GM18870 (cell line): ENCODE data around the gene PSMC3IP.

Experiments
- ATAC-seq: cut with Tn5 transposase; IDR thresholded peaks from one replicate; pipeline ENCODE4 v1.9.1; 2021; ENCODE audit warnings: moderate library complexity; ENCODE audit not compliant: unreplicated experiment

PSMC3IP gene

DNA sequence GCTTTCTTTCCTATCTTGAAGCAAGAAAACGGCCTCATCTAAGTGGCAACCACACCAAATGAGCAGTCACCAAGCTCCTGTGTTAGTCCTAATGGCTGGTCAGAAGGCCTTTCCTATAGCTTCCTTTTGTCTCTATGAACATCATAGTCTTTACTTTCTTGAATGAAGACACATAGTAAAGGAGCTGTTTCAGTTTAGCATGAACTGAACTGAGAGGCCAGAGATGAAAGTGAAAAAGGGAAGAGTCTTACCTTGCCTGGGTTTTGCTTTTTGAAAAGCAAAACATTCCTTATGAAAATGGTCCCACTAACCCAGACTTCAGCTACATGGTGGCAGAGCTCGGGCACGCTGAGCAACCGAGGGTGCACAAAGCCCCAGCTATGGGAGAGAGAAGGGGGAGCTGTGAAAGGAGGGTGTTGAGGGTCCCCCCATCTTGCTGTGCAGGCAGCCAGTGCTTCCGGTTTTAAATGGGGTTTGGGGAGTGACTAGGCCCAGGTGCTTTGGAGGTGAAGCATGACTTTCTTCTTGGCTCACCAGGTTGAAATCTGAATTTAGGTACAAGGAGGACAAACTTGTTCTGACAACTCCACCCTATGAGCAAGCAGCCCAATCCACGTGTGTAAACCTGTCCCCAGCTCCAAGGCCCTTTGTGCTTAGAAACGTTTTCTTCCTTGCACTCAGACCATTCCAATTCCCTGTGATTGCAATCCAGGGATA, 9.1 kb upstream of the PSMC3IP start:
- no peak for ATAC-seq

DNA sequence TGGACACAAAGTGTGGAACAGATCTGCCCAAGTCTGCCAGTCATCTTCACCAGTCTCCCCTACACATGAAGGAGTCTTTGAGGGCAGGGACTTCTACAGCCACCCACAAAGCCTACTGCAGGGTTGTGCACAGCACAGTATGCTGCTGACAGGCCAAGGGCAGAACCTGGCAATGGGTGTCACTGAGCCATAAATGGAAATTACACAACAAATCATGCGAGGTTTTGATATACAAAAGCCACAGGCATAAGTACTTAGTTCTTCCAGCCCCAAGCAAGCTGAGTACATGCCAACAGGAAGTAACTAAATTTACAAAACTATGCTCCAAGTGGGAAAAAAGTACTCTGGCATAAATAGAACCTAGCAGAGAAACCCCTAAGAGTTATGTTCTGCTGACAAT, 7.8 kb upstream of the PSMC3IP start:
- ATAC-seq: no peak

DNA sequence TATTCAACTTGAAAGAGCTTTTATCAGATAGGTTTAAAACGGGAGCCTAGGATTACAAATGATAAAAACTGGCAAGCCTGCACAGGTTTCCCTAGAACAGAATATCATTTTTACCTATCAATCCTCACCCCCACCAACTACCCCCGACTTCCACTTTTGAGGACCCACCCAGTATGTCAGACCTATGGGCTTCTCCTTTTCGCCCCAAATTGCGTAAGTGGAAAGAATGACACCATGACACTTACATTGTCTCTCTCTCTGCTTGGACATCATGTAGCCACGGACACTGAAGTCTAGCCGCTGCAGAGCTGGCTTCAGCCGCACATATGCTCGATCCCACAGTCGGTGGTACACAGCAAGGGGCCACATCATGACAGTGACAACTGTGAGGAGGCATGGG, 7.4 kb upstream of the PSMC3IP start:
- ATAC-seq: no peak

DNA sequence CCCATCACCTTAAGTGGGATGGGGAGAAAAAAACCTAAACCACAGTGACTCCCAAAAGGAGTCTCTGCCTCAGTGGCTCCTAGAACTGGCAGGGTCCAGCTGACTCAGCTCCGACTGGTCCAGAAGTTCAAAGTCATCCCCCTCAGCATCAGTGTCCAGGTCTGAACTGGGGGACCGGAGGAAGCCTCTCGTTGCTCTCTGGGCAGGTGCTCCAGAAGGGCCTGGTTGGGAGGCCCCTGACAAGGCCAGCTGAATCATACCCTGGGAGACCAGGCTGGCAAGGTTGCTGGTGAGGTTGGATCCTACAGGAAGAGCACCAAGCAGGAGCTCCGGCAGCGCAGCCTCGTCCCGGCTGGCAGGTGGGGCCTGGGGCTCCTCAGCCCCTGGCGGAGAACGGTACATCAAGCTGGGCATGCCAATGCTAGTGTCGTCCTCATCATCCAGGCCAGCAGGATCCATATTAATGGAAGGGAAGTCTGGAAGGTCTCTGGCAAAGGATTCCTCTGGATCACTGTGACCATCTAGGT, 4.3 kb upstream of the PSMC3IP start:
- ATAC-seq: no peak

DNA sequence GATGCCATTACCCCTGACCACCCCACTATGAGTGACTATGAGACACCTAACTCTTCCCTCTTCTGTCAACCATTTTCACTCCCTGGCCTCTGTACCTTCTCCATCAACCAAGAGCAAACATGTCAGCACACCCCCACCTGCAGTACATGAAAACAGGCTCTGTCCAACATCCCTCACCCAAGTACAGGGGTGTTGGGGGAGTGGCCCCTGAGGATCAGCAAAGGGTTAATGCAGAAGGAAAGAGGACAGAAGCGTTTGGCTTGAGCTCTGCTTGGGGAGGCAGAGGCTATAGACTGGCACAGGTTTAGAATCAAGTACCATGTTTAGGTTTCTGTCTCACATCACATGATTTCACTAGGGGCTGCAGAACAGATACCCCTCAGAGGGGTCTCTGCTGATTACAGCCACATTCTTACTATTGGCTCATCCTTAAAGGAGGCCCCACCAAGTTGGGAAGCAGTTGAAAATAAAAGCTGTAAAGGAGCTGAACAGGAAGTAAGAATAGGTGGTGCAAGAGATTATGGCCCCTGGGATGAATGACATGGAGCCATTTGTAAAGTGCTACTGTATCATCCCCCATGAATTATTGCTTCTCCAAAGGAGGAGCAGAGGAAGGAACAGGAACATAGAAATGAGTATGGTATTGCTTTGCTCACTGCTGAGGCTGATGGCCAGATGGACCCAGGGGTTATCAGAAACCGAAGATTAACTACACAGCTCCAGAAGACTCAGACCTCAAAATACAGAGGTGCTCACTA, 2.4 kb upstream of the PSMC3IP start:
- ATAC-seq: no peak

DNA sequence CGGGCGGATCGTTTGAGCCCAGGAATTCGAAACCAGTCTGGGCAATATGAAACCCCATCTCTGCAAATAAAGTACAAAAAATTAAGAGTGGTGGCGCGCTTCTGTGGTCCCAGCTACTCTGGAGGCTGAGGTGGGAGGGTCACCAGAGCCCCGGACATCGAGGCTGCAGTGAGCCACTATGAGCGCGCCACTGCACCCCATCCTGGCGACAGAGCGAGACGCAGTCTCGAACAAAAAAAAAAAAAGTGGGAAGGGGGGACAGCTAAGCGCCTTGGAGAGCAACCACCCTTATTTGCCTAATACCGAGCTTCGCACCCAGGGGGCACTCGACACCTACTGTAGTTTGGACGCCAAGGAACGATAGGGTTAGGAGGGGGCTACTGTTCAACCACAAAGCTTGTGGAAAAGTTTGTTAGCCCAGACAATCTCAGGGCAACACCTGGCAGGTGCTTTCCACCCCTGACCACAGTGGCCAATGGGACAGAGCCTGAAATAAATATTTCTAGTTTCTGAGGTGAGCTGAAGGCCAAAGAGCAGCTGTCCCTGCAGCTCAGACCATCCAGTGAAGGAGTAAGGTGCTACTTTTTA, 847 bp upstream of the PSMC3IP start:
- peak; percentile 51 for ATAC-seq

DNA sequence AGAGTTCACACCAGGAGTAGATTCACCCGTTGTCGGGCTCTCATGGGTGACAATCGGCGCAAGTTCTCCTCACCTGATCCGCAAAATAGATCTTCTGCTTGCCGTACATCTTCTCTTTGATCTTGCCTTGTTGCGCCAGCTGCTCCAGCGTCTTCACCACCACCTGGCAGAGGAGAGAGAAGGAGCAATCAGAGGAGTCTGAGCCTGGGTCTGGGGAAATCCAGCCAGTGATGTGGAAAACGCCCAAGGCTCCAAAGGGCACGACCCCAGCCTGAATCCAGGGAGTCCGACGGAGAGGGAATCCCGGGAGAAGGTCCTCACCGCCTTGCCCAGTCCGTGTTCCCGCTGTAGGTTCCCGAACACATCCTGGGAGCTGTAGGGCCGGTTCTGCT, 393 bp downstream of the PSMC3IP start:
- ATAC-seq: no peak

DNA sequence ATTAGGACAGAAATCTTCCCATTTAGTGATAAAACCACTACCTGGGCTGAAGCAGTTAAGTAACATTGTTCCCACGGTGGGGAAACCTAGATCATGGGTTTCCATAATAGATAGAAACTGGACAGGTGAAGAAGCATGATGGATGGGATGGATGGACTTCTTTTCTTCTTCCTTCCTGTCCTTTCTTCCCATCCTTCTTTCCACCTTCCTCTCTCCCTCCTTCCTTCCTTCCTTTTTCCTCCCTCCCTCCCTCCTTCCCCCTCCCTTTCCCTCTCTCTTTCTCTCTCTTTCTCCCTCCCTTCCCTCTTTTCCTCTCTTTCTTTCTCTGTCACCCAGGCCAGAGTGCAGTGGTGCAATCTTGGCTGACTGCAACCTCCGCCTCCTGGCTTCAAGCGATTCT, 3.1 kb downstream of the PSMC3IP start:
- no peak for ATAC-seq

DNA sequence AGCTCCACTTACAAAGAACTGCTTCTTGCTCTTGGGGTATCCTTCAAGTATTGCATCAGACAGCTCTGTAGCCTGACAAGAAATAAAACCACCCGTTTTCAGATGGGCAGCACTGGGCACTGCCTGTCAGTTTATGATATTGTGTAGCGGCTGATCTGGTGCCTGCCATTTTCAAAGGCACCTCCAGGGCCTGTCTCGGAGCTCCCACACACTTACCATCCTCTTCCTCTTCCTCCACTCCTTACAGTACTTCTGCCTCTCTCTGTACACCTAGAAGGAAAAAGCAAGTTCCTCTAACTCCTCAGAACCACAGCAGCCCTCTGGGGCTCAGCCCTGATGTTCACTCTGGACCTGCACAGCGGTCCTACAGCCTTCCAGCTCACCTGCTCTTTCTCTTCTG, 4.4 kb downstream of the PSMC3IP start:
- ATAC-seq: no peak

DNA sequence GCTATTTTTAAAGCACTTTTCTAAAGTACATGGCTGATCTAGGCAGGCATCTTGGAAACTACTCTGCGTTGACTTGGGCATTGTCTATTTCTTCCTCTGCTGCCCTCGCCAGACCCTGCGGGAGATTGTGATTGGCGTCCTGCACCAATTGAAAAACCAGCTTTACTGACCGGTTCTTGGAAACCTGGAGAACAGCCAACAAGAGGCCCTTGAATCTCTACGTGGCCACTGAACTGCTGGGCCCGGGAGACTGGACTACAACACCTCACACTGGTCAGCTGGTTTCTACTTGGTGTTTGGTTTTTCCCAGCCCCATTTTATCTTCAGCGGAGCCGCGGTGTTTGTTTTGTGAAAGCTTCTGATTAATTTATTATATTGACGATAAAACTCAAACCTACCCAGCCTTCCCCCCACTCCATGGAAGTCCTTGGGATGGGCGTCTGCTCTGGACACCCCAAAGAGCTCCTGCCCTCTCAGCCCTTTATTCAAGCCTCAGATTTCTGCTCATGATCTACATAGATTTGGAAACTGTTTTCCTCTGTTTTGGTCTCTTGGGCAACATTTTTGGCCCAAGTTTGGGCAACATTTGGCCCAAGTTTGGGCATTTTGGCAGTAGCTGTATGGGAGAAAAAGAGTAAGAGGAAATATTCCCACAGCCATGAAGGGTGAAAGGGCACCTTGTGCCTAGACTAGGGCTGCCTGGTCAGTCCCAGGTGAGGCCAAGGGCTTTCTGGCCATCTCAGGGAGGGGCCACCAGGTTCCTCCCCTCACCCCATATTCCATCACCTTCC, 5.9 kb downstream of the PSMC3IP start:
- ATAC-seq: no peak

DNA sequence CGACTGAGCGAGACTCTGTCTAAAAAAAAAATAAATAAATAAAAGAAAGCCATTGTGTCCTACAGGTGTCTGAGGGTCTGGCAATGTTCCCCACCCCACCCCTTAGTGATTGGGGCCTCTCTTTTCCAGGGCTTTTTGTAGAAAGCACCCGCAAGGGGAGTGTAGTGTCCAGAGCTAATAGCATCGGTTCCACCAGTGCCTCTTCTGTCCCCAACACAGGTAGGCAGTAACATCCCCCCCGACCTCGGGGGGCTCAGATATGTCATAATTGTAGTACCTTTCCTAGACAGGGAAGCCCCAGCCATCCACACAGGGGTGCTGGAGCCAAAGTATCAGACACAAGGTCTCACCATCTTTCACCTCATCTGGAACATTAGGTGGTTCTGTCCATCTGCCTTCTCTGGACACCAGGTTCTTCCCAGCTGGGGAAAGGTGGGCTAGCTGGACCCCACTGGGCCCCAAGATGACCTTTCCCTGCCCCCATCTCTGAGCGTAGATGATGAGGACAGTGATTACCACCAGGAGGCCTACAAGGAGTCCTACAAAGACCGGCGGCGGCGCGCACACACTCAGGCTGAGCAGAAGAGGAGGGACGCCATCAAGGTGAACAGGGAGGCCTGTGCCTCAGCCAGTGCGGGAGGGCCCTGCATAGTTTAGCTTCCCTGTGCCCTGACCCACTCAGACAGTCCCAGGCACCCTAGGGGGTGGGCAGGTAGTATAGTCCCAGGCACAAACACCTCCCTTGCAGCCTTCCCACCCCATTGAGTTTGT, 9.0 kb downstream of the PSMC3IP start:
- no peak for ATAC-seq

DNA sequence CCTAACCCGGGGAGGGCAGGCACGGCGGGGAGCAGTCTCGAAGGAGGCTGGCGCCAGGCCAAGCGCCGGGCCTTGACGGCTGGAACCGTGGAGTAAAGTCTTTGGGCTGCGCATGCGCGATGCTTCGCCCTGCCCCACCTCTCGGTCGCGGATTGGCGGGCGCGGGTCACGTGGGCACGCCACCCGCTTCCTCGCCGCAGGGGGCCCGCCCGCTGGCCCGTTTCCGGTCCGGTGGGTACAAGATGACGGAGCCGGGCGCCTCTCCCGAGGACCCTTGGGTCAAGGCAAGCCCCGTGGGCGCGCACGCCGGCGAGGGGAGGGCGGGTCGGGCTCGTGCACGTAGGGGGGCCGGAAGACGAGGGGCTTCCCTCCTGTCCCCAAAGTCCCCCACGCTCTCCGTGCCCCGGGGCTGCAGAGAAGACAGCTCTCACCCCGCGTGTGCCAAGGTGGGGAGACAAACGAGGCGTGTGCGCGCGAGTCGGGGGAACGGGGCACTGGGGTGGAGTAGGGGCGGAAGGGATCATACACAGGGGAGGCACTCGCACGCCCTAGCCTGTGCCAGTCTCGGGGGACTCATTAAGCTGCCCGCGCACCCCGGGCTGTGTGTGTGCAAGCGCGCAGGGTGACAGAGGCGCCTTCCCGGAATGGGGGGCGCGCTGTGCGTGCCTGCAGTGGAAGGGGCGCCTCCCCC, 10.5 kb downstream of the PSMC3IP start, which contains the start of gene MLX:
Gene MLX, plus strand, starts transcription at position 218 of the 691 bp plus-strand sequence. Its CDS starts 25 bp downstream, at position 243.
- no peak for ATAC-seq

DNA sequence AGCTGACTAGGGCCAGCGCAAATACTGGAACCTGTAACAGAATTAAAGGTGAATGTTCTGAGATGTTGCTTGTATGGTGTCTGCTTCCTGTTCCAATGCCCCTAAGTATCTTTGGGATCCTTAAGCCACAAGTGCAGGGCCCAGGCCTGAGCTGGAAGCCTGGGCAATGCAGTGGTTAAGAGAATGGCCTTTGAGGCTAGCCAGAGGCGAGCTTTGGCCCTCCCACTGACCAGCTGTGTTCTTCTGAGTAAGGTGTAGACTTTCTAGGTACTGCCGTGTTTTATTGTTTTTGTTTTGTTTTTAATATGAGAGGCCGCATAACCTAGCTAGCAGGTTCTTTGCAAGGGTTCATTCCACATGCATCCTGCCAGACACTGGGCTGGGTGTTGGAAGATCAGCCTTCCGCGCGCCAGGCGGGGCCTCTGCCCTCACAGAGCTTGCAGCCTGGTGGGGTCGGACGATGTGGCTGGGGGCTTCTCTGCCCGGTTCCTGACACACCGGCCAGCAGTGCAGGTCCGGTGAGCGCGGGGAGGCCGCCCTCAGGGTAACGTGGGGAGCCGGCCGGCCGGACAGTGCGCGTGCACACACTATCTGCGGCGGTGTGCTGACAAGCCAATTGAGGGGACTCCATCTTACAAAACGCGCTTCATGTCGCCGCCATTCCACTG, 11.2 kb downstream of the PSMC3IP start:
- ATAC-seq: no peak

DNA sequence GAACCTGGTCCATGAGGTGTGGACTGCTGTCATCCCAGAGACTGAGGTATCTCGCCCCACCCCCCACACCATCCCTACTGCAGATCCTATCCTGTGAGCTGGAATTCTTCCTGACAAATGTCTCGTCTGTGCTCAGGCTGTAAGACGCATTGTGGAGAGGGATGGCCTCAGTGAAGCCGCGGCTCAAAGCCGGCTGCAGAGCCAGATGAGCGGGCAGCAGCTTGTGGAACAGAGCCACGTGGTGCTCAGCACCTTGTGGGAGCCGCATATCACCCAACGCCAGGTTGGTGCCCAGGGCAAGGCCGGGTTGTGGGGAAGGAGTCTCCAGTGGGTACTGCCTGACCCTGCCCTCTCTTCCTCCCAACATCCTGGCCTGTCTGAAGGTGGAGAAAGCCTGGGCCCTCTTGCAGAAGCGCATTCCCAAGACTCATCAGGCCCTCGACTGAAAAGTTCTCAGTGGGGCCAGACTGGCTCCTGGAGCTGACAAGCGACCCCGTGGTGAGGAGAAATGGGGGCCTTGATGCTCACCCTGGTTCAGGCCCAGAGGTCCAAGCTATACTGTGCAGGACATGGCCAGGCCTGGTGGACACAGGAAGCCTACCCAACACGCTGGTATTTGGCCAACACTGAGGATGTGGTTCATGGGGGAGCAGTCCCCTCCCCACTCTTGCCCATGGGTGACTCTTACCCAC, 11.9 kb downstream of the PSMC3IP start:
- ATAC-seq: no peak

DNA sequence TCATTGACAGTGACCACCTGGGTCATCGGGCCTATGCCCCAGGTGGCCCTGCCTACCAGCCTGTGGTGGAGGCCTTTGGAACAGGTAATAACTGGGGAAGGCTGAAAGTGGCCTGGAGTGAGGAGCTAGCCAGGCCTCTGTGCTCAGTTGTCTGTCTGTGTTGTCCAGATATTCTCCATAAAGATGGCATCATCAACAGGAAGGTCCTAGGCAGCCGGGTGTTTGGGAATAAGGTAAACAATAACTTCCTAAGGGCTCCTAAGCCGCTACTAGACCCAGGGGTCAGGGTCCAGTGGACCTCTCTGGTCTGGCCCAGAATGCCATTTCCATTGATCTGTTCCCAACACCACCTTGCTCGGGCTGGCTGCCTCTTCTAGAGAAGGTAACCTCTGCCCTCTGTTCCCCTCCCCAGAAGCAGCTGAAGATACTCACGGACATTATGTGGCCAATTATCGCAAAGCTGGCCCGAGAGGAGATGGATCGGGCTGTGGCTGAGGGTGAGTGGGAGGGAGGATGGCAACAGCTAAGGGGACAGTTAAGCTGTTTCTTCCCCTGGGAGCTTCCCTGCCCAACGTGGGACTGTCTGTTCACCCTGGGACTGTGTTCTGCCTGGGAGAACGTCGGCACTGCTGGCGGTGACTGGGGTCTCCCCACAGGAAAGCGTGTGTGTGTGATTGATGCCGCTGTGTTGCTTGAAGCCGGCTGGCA, 12.6 kb downstream of the PSMC3IP start:
- ATAC-seq: no peak

DNA sequence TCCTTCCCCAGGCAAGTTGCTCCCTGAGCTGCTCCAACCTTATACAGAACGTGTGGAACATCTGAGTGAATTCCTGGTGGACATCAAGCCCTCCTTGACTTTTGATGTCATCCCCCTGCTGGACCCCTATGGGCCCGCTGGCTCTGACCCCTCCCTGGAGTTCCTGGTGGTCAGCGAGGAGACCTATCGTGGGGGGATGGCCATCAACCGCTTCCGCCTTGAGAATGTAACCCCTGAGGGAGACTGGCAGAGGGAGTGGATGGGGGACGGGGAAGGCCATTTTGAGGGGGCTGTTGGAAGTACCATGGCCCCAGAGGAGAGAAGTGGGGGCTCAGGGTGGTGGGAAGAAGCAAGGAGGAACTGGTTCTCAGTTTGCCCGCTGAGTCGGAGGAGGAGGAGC, 13.6 kb downstream of the PSMC3IP start:
- ATAC-seq: no peak

DNA sequence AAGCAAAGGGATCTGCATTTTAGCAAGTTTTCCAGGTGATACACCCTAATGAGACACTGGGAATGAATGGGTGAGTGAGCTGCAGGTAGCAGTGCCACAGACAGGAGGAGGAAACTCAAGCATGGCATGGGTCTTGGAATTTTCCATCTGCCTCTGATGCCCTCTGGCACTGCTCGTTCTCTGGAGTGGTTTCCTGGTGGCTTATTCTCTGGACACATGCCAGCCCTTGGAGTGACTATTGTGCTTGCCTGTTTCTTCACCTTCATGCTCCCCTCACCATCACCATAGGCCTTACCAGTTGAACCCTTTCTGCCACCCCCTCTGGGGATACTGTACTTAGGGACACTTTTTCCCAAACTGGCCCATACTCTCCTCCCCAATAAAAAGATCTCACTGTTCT, 14.0 kb downstream of the PSMC3IP start:
- ATAC-seq: no peak

DNA sequence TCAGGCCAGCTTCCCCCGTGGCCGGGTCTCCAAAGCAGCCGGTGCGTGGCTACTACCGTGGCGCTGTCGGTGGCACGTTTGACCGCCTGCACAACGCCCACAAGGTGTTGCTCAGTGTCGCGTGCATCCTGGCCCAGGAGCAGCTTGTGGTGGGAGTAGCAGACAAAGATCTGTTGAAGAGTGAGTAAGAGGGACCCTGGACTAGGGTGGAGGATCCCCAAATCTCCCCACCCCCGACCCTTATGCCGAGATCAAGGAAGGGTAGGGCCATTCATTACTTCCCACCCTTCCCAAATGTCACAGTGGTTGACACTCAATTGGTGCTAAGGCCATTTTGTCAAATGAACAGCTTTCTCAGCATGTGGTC, 14.4 kb downstream of the PSMC3IP start:
- no peak for ATAC-seq
